GM23338 (cell line): Measurements from ENCODE around the gene MYOCD. TPM values are rescaled to one million over a fixed set of nuclear protein-coding genes. Genes with fewer than 3 reads are reported as not detected.
A peak's percentile ranks its signal among the peaks of the same experiment; 100 is the strongest.

Source experiments
- ATAC-seq: fragments of 200-7000 bp; cut with Tn5 transposase; 3 replicates; pipeline ENCODE4 v1.9.1; 2020
- DNase-seq: peaks from one replicate; pipeline ENCODE4 v3.0.0-alpha.2; 2015; ENCODE audit warnings: low spot score
- H2AFZ ChIP-seq: fragments of 200-600 bp; sonication (generic); 2 replicates; pipeline ENCODE4 v1.8.0; 2016; ENCODE audit warnings: antibody characterized with exemption, mild to moderate bottlenecking, moderate library complexity
- H3F3A ChIP-seq: fragments of 200-600 bp; sonication (generic); replicated peaks from 2 replicates; pipeline ENCODE4 v1.8.0; 2017; ENCODE audit warnings: antibody characterized with exemption, mixed run types, low read depth
- H3K27ac ChIP-seq: fragments of 200-600 bp; sonication (generic); 2 replicates; pipeline ENCODE4 v1.6.1; 2016; ENCODE audit warnings: low read depth
- H3K27me3 ChIP-seq: fragments of 200-600 bp; sonication (generic); 2 replicates; pipeline ENCODE4 v1.8.0; 2016; ENCODE audit warnings: mild to moderate bottlenecking, mixed run types, moderate library complexity; ENCODE audit not compliant: insufficient read depth
- H3K36me3 ChIP-seq: fragments of 200-600 bp; sonication (generic); 2 replicates; pipeline ENCODE4 v1.8.0; 2016; ENCODE audit warnings: mild to moderate bottlenecking; ENCODE audit not compliant: insufficient read depth
- H3K4me1 ChIP-seq: fragments of 200-600 bp; sonication (generic); 2 replicates; pipeline ENCODE4 v1.8.0; 2016; ENCODE audit warnings: mild to moderate bottlenecking, moderate library complexity; ENCODE audit not compliant: insufficient read depth
- H3K4me2 ChIP-seq: fragments of 200-600 bp; sonication (generic); 2 replicates; pipeline ENCODE4 v1.7.1; 2017; ENCODE audit warnings: mixed run types
- H3K4me3 ChIP-seq: fragments of 200-600 bp; sonication (generic); 2 replicates; pipeline ENCODE4 v1.6.1; 2016; ENCODE audit warnings: mixed run types
- H3K79me2 ChIP-seq: fragments of 200-600 bp; sonication (generic); replicated peaks from 2 replicates; pipeline ENCODE4 v1.8.0; 2017; ENCODE audit warnings: mild to moderate bottlenecking; ENCODE audit not compliant: insufficient read depth
- H3K9me2 ChIP-seq: fragments of 200-600 bp; sonication (generic); 2 replicates; pipeline ENCODE4 v1.8.0; 2017; ENCODE audit not compliant: insufficient read depth
- H4K20me1 ChIP-seq: fragments of 200-600 bp; sonication (generic); replicated peaks from 2 replicates; pipeline ENCODE4 v1.8.0; 2017; ENCODE audit warnings: mild to moderate bottlenecking; ENCODE audit not compliant: insufficient read depth
- H3K27ac Mint-ChIP-seq: 2 replicates; pipeline ENCODE4 v1.8.0; 2020; ENCODE audit warnings: inconsistent platforms, mild to moderate bottlenecking, moderate library complexity, mixed read lengths
- H3K27me3 Mint-ChIP-seq: 3 replicates; pipeline ENCODE4 v1.8.0; 2022; ENCODE audit warnings: low read depth, mild to moderate bottlenecking, moderate library complexity, mixed read lengths, inconsistent platforms; ENCODE audit not compliant: insufficient read depth, poor library complexity
- H3K36me3 Mint-ChIP-seq: 3 replicates; pipeline ENCODE4 v1.8.0; 2021; ENCODE audit warnings: low read depth, mild to moderate bottlenecking, inconsistent platforms, moderate library complexity, mixed read lengths
- H3K4me1 Mint-ChIP-seq: 3 replicates; pipeline ENCODE4 v1.8.0; 2020; ENCODE audit warnings: mild to moderate bottlenecking, inconsistent platforms, mixed read lengths
- H3K4me3 Mint-ChIP-seq: 3 replicates; pipeline ENCODE4 v1.8.0; 2021; ENCODE audit warnings: moderate library complexity, mild to moderate bottlenecking, inconsistent platforms, mixed read lengths
- H3K9me3 Mint-ChIP-seq: 3 replicates; pipeline ENCODE4 v1.8.0; 2020; ENCODE audit warnings: moderate library complexity, mild to moderate bottlenecking, inconsistent platforms, mixed read lengths
- CREB1 ChIP-seq: fragments of 250-450 bp; sonication (Bioruptor Pico); IDR thresholded peaks from 2 replicates; pipeline ENCODE4 v1.5.0; 2020; ENCODE audit warnings: low read depth, mild to moderate bottlenecking, moderate library complexity
- EZH2phosphoT487 ChIP-seq: fragments of 200-600 bp; sonication (generic); IDR thresholded peaks from one replicate; pipeline ENCODE4 v1.8.1; 2018; ENCODE audit warnings: antibody characterized with exemption; ENCODE audit not compliant: unreplicated experiment
- JUNB ChIP-seq: IDR thresholded peaks from one replicate; pipeline ENCODE4 v1.6.1; 2016; ENCODE audit warnings: antibody characterized with exemption; ENCODE audit not compliant: unreplicated experiment
- NANOG ChIP-seq: IDR thresholded peaks from 2 replicates; pipeline ENCODE4 v1.6.1; 2016; ENCODE audit warnings: antibody characterized with exemption, borderline replicate concordance
- POLR2AphosphoS5 ChIP-seq: IDR thresholded peaks from 2 replicates; pipeline ENCODE4 v1.6.1; 2016; ENCODE audit warnings: antibody characterized with exemption, low read depth
- ZNF114 ChIP-seq: fragments of 250-450 bp; sonication (Bioruptor Pico); IDR thresholded peaks from 2 replicates; pipeline ENCODE4 v1.5.0; 2020; ENCODE audit warnings: mild to moderate bottlenecking, moderate library complexity
- ZNF331 ChIP-seq: fragments of 250-450 bp; sonication (Bioruptor Pico); IDR thresholded peaks from 2 replicates; pipeline ENCODE4 v1.5.0; 2020; ENCODE audit warnings: low read depth, mild to moderate bottlenecking, moderate library complexity
- polyA plus RNA-seq: library from polyadenylated mRNA; unstranded; fragments of >200 nt; fragmentation: Nextera tagmentation; extraction: Ambion mirVana; gene quantifications from 2 replicates; pipeline ENCODE4 v1.2.1, GENCODE V29; 2016
- total RNA-seq: library from RNA; depleted of rRNA; stranded (reverse); fragments of >200 nt; shearing (Covaris generic); gene quantifications from 2 replicates; pipeline ENCODE4 v1.2.3, GENCODE V29; 2014
- TF ChIP-seq, protein P1 (sequence below): IDR thresholded peaks from 2 replicates; pipeline ENCODE4 v1.6.1; 2016; ENCODE audit warnings: antibody characterized with exemption
- TF ChIP-seq, protein P2 (sequence below), 2 experiments: fragments of 200-600 bp in 1 of 2; sonication (generic) in 1 of 2; conservative IDR thresholded peaks; 2 replicates each; pipeline versions ENCODE4 v1.5.1 to v1.6.1; 2016 to 2017; ENCODE audit warnings: antibody characterized with exemption in 2 of 2, low read depth in 2 of 2, mild to moderate bottlenecking in 2 of 2, moderate library complexity in 1 of 2
- TF ChIP-seq, protein P3 (sequence below): IDR thresholded peaks from one replicate; pipeline ENCODE4 v1.6.1; 2018; ENCODE audit warnings: antibody characterized with exemption; ENCODE audit not compliant: unreplicated experiment

MYOCD gene
- total and polyA plus RNA-seq, 2 experiments from 2014 or later: 0.80 to 2.4 TPM

DNA sequence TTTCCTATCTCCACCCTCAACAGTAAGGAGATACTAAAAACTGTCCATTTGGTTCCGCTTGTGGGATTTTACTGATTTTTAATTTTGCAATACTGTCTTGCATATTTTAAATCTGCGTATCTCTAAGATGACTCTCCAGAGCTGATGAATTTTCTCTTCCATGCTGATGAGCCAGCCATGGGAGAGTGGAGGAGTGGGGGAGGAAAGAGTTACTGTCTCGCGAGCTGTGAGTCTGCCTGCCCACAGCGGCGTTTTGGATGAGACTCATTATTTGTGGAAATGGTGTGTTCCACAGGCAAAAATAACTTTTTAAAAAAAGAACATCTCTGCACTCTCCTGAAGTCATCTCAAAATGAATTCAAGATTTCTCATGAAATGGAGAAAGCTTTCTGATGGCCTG, 34.6 kb upstream of the MYOCD start (continued):
- TF ChIP-seq, protein P1, sequence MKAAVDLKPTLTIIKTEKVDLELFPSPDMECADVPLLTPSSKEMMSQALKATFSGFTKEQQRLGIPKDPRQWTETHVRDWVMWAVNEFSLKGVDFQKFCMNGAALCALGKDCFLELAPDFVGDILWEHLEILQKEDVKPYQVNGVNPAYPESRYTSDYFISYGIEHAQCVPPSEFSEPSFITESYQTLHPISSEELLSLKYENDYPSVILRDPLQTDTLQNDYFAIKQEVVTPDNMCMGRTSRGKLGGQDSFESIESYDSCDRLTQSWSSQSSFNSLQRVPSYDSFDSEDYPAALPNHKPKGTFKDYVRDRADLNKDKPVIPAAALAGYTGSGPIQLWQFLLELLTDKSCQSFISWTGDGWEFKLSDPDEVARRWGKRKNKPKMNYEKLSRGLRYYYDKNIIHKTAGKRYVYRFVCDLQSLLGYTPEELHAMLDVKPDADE: no peak
- no peak for TF ChIP-seq POLR2AphosphoS5

DNA sequence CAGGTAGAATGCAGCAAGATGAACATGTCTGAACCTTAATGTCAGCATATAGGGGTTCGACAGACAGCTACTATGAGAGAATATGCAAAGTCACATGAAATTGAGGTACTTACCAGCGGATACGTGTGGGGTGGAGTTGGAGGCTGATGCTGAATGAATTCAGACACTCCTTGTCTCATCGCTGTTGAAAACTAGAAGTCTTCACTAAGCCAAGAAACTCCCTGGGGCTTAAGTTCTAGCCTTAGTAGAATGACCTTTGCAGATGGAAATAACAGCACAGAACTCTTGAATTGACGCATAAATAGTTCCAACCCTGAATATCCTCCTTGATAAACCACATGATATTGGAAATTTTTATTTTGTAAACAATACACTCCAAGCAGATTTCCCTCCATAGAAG, 32.9 kb upstream of the MYOCD start:
- Mint-ChIP-seq H3K9me3 (no peaks in the 10 kb centered on the region), H3K27me3 (peaks cover 8% of the 10 kb centered on the region), H3K36me3 (no peaks in the 10 kb centered on the region), H3K27ac (no peak overlapping the region), H3K4me3 (no peak overlapping the region), H3K4me1 (peaks cover 18% of the 10 kb centered on the region)
- Histone ChIP-seq H3K4me3 (no peak overlapping the region), H3F3A (no peaks in the 10 kb centered on the region), H2AFZ (no peak overlapping the region; the same call in 1 of the 2 replicates), H4K20me1 (no peaks in the 10 kb centered on the region), H3K79me2 (no peaks in the 10 kb centered on the region), H3K36me3 (no peaks in the 10 kb centered on the region), H3K27ac (no peak overlapping the region), H3K27me3 (no peaks in the 10 kb centered on the region), H3K4me1 (peaks cover 8% of the 10 kb centered on the region), H3K4me2 (no peak overlapping the region), H3K9me2 (0 out of 2 replicates have a peak, but pooled peaks cover 6% of the 10 kb centered on the region)
- DNase-seq (no peak), ATAC-seq (no peak)
- TF ChIP-seq ZNF331 (CRISPR knock-in tag) (no peak), ZNF114 (no peak), CREB1 (CRISPR knock-in tag) (no peak), EZH2phosphoT487 (no peak), POLR2AphosphoS5 (no peak), JUNB (no peak)

DNA sequence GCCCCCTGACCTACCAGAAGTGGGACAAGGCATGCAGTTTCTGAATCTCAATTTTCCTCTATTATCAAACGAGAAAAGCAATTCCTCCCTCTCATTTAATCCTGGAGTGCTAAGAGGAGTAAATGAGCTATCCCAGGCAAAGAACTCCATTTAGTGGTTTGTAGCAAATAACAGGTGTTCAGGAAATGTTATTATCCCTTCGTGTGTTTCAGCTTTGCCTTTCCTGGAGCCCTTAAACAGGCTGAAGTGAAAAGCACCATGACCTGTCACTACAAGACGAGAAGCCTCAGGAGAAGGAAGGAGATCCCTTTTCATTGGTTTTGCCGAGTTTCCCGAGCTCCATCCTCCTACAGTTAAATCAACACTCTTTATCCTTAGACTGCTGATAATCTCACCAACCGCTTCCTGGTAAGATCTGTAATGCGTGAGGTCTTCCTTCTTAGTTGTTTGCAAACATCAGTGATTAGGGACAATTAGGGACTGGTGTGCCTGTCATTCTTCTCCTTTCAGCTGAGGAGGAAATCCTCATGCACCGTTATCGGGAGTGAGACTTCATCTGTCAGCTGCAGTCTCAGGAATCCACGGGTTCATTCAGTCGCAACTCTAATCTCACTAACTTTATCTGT, 30.8 kb upstream of the MYOCD start:
- peaks cover 8% of the 10 kb centered on the region for H3K4me1 ChIP-seq
- no peaks in the 10 kb centered on the region for H3K9me2 ChIP-seq
- H3K27ac ChIP-seq: 0 out of 2 replicates have a peak overlapping the region, but pooled peaks have one; percentile 20
- H3K27me3 ChIP-seq: no peaks in the 10 kb centered on the region
- H3K79me2 ChIP-seq: no peaks in the 10 kb centered on the region
- no peaks in the 10 kb centered on the region for H4K20me1 ChIP-seq
- no peak overlapping the region for H3K27ac Mint-ChIP-seq
- H3K36me3 ChIP-seq: no peaks in the 10 kb centered on the region
- H3F3A ChIP-seq: no peaks in the 10 kb centered on the region
- H3K4me3 Mint-ChIP-seq: no peak overlapping the region
- no peak overlapping the region for H3K4me2 ChIP-seq
- peaks cover 8% of the 10 kb centered on the region for H3K27me3 Mint-ChIP-seq
- H3K9me3 Mint-ChIP-seq: no peaks in the 10 kb centered on the region
- peak overlapping the region; percentile 38; the same call in 1 of the 2 replicates for H2AFZ ChIP-seq
- H3K4me3 ChIP-seq: no peak overlapping the region
- no peaks in the 10 kb centered on the region for H3K36me3 Mint-ChIP-seq
- ATAC-seq (no peak), DNase-seq (no peak)
- H3K4me1 Mint-ChIP-seq: peaks cover 16% of the 10 kb centered on the region
- no peak for TF ChIP-seq EZH2phosphoT487
- TF ChIP-seq, protein P2, sequence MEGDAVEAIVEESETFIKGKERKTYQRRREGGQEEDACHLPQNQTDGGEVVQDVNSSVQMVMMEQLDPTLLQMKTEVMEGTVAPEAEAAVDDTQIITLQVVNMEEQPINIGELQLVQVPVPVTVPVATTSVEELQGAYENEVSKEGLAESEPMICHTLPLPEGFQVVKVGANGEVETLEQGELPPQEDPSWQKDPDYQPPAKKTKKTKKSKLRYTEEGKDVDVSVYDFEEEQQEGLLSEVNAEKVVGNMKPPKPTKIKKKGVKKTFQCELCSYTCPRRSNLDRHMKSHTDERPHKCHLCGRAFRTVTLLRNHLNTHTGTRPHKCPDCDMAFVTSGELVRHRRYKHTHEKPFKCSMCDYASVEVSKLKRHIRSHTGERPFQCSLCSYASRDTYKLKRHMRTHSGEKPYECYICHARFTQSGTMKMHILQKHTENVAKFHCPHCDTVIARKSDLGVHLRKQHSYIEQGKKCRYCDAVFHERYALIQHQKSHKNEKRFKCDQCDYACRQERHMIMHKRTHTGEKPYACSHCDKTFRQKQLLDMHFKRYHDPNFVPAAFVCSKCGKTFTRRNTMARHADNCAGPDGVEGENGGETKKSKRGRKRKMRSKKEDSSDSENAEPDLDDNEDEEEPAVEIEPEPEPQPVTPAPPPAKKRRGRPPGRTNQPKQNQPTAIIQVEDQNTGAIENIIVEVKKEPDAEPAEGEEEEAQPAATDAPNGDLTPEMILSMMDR (conservative IDR thresholded peaks at IDR 0.05; ENCODE audit: low read depth in 2 of 2): no peak
- TF ChIP-seq JUNB: no peak
- TF ChIP-seq, protein P1: no peak
- TF ChIP-seq NANOG: no peak
- TF ChIP-seq, protein P3, sequence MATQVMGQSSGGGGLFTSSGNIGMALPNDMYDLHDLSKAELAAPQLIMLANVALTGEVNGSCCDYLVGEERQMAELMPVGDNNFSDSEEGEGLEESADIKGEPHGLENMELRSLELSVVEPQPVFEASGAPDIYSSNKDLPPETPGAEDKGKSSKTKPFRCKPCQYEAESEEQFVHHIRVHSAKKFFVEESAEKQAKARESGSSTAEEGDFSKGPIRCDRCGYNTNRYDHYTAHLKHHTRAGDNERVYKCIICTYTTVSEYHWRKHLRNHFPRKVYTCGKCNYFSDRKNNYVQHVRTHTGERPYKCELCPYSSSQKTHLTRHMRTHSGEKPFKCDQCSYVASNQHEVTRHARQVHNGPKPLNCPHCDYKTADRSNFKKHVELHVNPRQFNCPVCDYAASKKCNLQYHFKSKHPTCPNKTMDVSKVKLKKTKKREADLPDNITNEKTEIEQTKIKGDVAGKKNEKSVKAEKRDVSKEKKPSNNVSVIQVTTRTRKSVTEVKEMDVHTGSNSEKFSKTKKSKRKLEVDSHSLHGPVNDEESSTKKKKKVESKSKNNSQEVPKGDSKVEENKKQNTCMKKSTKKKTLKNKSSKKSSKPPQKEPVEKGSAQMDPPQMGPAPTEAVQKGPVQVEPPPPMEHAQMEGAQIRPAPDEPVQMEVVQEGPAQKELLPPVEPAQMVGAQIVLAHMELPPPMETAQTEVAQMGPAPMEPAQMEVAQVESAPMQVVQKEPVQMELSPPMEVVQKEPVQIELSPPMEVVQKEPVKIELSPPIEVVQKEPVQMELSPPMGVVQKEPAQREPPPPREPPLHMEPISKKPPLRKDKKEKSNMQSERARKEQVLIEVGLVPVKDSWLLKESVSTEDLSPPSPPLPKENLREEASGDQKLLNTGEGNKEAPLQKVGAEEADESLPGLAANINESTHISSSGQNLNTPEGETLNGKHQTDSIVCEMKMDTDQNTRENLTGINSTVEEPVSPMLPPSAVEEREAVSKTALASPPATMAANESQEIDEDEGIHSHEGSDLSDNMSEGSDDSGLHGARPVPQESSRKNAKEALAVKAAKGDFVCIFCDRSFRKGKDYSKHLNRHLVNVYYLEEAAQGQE: no peak
- TF ChIP-seq ZNF331 (CRISPR knock-in tag): no peak
- no peak for TF ChIP-seq POLR2AphosphoS5
- TF ChIP-seq ZNF114: no peak
